Left lung (tissue), 10 donors: ENCODE results near the gene TCHP. TPM values are rescaled to one million over a fixed set of nuclear protein-coding genes. Genes with fewer than 3 reads are reported as not detected.
A peak's percentile ranks its signal among the peaks of the same experiment; 100 is the strongest.

ENCODE experiments used
- ATAC-seq: fragments of 200-7000 bp; cut with Tn5 transposase; one replicate; pipeline ENCODE4 v1.9.1; 2020; ENCODE audit warnings: moderate library complexity
- DNase-seq, 4 donors: peaks; one replicate each; pipeline ENCODE4 v3.0.0-alpha.2; 2013 to 2020
- H3K27ac ChIP-seq, 2 donors: fragments of 200-600 bp; sonication (generic) in 1 of 2; one replicate each; pipeline versions ENCODE4 v1.5.0 to v1.8.0; 2020 to 2021
- H3K27me3 ChIP-seq, 2 donors: fragments of 200-600 bp; sonication (generic) in 1 of 2; one replicate each; pipeline versions ENCODE4 v1.5.0 to v1.8.0; 2020 to 2021
- H3K36me3 ChIP-seq, 2 donors: fragments of 200-600 bp; sonication (generic) in 1 of 2; one replicate each; pipeline versions ENCODE4 v1.5.0 to v1.8.0; 2020 to 2021
- H3K4me1 ChIP-seq, 2 donors: fragments of 200-600 bp; one replicate each; pipeline ENCODE4 v1.8.0; 2021
- H3K4me3 ChIP-seq, 2 donors: fragments of 200-600 bp; sonication (generic) in 1 of 2; one replicate each; pipeline versions ENCODE4 v1.5.0 to v1.8.0; 2020 to 2021; ENCODE audit warnings: mild to moderate bottlenecking in 1 of 2
- H3K9me3 ChIP-seq, 2 donors: fragments of 200-600 bp; sonication (generic) in 1 of 2; one replicate each; pipeline versions ENCODE4 v1.5.0 to v1.8.0; 2020 to 2021
- intact Hi-C, 2 donors: fragments of 100-400 bp; cut with DNase I; formaldehyde crosslinking; loops; one replicate each; pipeline versions ENCODE4 v1.11.2 to v1.14.2; 2022
- polyA plus RNA-seq, 6 donors: library from polyadenylated mRNA; unstranded; fragments of 120-200 nt; gene quantifications; one replicate each; pipeline ENCODE4 v1.2.1, GENCODE V29; 2013; ENCODE audit not compliant: insufficient read length in 6 of 6
- total RNA-seq, 2 donors: library from RNA; stranded (reverse); fragmentation: NEBNext Ultra II Directional; extraction: Animal tissue kit (Norgen Biotek cat#: 25700); gene quantifications; one replicate each; pipeline ENCODE4 v1.2.1, GENCODE V29; 2021
- TF ChIP-seq, protein P1 (sequence below), 2 donors: fragments of 200-600 bp; sonication (generic) in 1 of 2; IDR thresholded peaks; one replicate each; pipeline versions ENCODE4 v1.5.0 to v1.8.0; 2021; ENCODE audit warnings: antibody characterized with exemption in 2 of 2
- donor health status: DM: no; HTN: yes; CAD: no.
- donor health status: DM: no; HTN: no; CAD: no.

TCHP gene
- total and polyA plus RNA-seq, 8 donors, result 15.4 to 27.3 (median 23.9) TPM

- Histone ChIP-seq H3K27me3 (no peaks in the 10 kb centered on the region), H3K27ac (no peak overlapping the region), H3K4me3 (no peak overlapping the region), H3K36me3 (no peaks in the 10 kb centered on the region), H3K9me3 (no peaks in the 10 kb centered on the region), H3K4me1 (peaks cover 0 to 26% of the 10 kb centered on the region in 2 donors)
- intact Hi-C loops, result no loop called here
- ATAC-seq (no peak), DNase-seq (no peak)
- TF ChIP-seq, protein P1, sequence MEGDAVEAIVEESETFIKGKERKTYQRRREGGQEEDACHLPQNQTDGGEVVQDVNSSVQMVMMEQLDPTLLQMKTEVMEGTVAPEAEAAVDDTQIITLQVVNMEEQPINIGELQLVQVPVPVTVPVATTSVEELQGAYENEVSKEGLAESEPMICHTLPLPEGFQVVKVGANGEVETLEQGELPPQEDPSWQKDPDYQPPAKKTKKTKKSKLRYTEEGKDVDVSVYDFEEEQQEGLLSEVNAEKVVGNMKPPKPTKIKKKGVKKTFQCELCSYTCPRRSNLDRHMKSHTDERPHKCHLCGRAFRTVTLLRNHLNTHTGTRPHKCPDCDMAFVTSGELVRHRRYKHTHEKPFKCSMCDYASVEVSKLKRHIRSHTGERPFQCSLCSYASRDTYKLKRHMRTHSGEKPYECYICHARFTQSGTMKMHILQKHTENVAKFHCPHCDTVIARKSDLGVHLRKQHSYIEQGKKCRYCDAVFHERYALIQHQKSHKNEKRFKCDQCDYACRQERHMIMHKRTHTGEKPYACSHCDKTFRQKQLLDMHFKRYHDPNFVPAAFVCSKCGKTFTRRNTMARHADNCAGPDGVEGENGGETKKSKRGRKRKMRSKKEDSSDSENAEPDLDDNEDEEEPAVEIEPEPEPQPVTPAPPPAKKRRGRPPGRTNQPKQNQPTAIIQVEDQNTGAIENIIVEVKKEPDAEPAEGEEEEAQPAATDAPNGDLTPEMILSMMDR (IDR thresholded peaks at IDR 0.05), result no peak
Observed at GRCh38 chr12:109892165-109892715, 7.8 kb upstream of the TCHP start.

GRCh38 chr12:109892748-109893147 is 7.3 kb upstream of the TCHP start:
- Histone ChIP-seq H3K36me3 (no peaks in the 10 kb centered on the region), H3K9me3 (no peaks in the 10 kb centered on the region), H3K27me3 (no peaks in the 10 kb centered on the region), H3K4me1 (peaks cover 0 to 21% of the 10 kb centered on the region in 2 donors), H3K4me3 (no peak overlapping the region), H3K27ac (no peak overlapping the region)
- ATAC-seq (no peak), DNase-seq (no peak)
- TF ChIP-seq, protein P1 (IDR thresholded peaks at IDR 0.05), result no peak
- intact Hi-C loops, result no loop called here

- H3K4me1 ChIP-seq, result peaks cover 0 to 15% of the 10 kb centered on the region in 2 donors
- no peaks in the 10 kb centered on the region for H3K36me3 ChIP-seq
- intact Hi-C loops, result no loop called here
- ATAC-seq, result peak; percentile 37
- H3K9me3 ChIP-seq, result no peaks in the 10 kb centered on the region
- H3K27me3 ChIP-seq, result no peaks in the 10 kb centered on the region
- TF ChIP-seq, protein P1 (IDR thresholded peaks at IDR 0.05), result no peak
- no peak overlapping the region for H3K27ac ChIP-seq
- peak in 1 of 4 donors; percentile 49 for DNase-seq
- H3K4me3 ChIP-seq, result no peak overlapping the region
Observed at GRCh38 chr12:109893261-109893995, 6.6 kb upstream of the TCHP start.

DNA sequence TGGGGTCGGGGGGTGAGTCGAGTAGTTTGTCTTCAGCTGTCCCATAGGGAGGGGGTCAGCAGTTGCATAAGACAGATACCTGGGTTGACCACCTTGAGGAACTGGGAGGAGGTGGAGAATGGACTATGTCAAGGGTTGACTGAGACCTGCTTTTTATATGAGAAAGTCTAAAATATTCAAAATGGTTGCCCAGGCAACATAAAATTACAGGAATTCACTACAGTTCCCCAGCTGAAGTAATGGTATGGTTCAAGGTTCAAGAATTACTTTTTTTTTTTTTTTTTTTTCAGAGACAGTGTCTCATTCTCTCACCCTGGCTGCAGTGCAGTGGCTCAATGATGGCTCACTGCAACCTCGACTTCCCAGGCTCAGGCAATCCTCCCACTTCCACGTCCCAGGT is 5.1 kb upstream of the TCHP start:
- DNase-seq (no peak), ATAC-seq (no peak)
- Histone ChIP-seq H3K9me3 (no peaks in the 10 kb centered on the region), H3K36me3 (no peaks in the 10 kb centered on the region), H3K4me3 (no peak overlapping the region), H3K27me3 (no peaks in the 10 kb centered on the region), H3K27ac (no peak overlapping the region), H3K4me1 (peaks cover 5 to 7% of the 10 kb centered on the region in 2 donors)
- TF ChIP-seq, protein P1 (IDR thresholded peaks at IDR 0.05), result no peak
- intact Hi-C loops, result no loop called here

GRCh38 chr12:109896188-109896587 is 3.9 kb upstream of the TCHP start:
- intact Hi-C loops, result no loop called here
- H3K27me3 ChIP-seq, result no peaks in the 10 kb centered on the region
- H3K27ac ChIP-seq, result no peak overlapping the region
- DNase-seq, result no peak
- peaks cover 8 to 15% of the 10 kb centered on the region in 2 donors for H3K4me1 ChIP-seq
- no peaks in the 10 kb centered on the region for H3K9me3 ChIP-seq
- no peaks in the 10 kb centered on the region for H3K36me3 ChIP-seq
- no peak overlapping the region for H3K4me3 ChIP-seq
- no peak for ATAC-seq
- TF ChIP-seq, protein P1 (IDR thresholded peaks at IDR 0.05), result no peak
